Endothelial cell (in vitro differentiated cells): Measurements from ENCODE around the gene MZF1. TPM values are rescaled to one million over a fixed set of nuclear protein-coding genes. Genes with fewer than 3 reads are reported as not detected.
A peak's percentile ranks its signal among the peaks of the same experiment; 100 is the strongest.

Experiments
- DNase-seq: peaks from one replicate; pipeline ENCODE4 v3.0.0; 2021; ENCODE audit warnings: low spot score
- H3K27ac Mint-ChIP-seq: one replicate; pipeline ENCODE4 v1.8.0; 2021; ENCODE audit warnings: mixed read lengths, inconsistent platforms; ENCODE audit not compliant: unreplicated experiment
- H3K27me3 Mint-ChIP-seq: one replicate; pipeline ENCODE4 v1.8.0; 2021; ENCODE audit warnings: mild to moderate bottlenecking, moderate library complexity, mixed read lengths, inconsistent platforms; ENCODE audit not compliant: unreplicated experiment
- H3K36me3 Mint-ChIP-seq: one replicate; pipeline ENCODE4 v1.8.0; 2021; ENCODE audit warnings: mild to moderate bottlenecking, low read depth, mixed read lengths, inconsistent platforms; ENCODE audit not compliant: unreplicated experiment
- H3K4me1 Mint-ChIP-seq: one replicate; pipeline ENCODE4 v1.8.0; 2021; ENCODE audit warnings: mild to moderate bottlenecking, mixed read lengths, inconsistent platforms; ENCODE audit not compliant: unreplicated experiment
- H3K4me3 Mint-ChIP-seq: one replicate; pipeline ENCODE4 v1.8.0; 2021; ENCODE audit warnings: mild to moderate bottlenecking, mixed read lengths, inconsistent platforms; ENCODE audit not compliant: unreplicated experiment
- H3K9me3 Mint-ChIP-seq: one replicate; pipeline ENCODE4 v1.8.0; 2021; ENCODE audit warnings: mixed read lengths, inconsistent platforms; ENCODE audit not compliant: unreplicated experiment
- CTCF ChIP-seq: fragments of 200-600 bp; sonication (generic); IDR thresholded peaks from one replicate; pipeline ENCODE4 v1.5.0; 2021; ENCODE audit warnings: antibody characterized with exemption; ENCODE audit not compliant: unreplicated experiment
- total RNA-seq: library from RNA; stranded (reverse); fragmentation: NEBNext Ultra II Directional; extraction: Animal tissue kit (Norgen Biotek cat#: 25700); gene quantifications from one replicate; pipeline ENCODE4 v1.2.1, GENCODE V29; 2021; ENCODE audit not compliant: unreplicated experiment

MZF1 gene
- total RNA-seq, 1 donor from 2014 or later: 18.6 TPM

- H3K27ac Mint-ChIP-seq: peak overlapping the region; percentile 39
- H3K36me3 Mint-ChIP-seq: peaks cover 40% of the 10 kb centered on the region
- H3K9me3 Mint-ChIP-seq: no peaks in the 10 kb centered on the region
- peaks cover 17% of the 10 kb centered on the region for H3K4me1 Mint-ChIP-seq
- H3K27me3 Mint-ChIP-seq: peaks cover 20% of the 10 kb centered on the region
- no peak for TF ChIP-seq CTCF
- H3K4me3 Mint-ChIP-seq: peak overlapping the region; percentile 44
- DNase-seq: no peak
Observed at GRCh38 chr19:58568453-58569130, 4.5 kb downstream of the MZF1 start.

- TF ChIP-seq CTCF: no peak
- H3K36me3 Mint-ChIP-seq: peaks cover 35% of the 10 kb centered on the region
- peaks cover 14% of the 10 kb centered on the region for H3K27me3 Mint-ChIP-seq
- H3K4me1 Mint-ChIP-seq: peaks cover 10% of the 10 kb centered on the region
- no peaks in the 10 kb centered on the region for H3K9me3 Mint-ChIP-seq
- H3K4me3 Mint-ChIP-seq: no peak overlapping the region
- H3K27ac Mint-ChIP-seq: no peak overlapping the region
- DNase-seq: no peak
Observed at GRCh38 chr19:58566989-58567388, 6.1 kb downstream of the MZF1 start.

- Mint-ChIP-seq H3K27ac (no peak overlapping the region), H3K9me3 (no peaks in the 10 kb centered on the region), H3K4me3 (peak overlapping the region; percentile 35), H3K36me3 (peaks cover 22% of the 10 kb centered on the region), H3K27me3 (peaks cover 17% of the 10 kb centered on the region), H3K4me1 (peaks cover 11% of the 10 kb centered on the region)
- no peak for TF ChIP-seq CTCF
- no peak for DNase-seq
Observed at GRCh38 chr19:58563823-58564222, 9.3 kb downstream of the MZF1 start.

- H3K36me3 Mint-ChIP-seq: peaks cover 15% of the 10 kb centered on the region
- no peak overlapping the region for H3K27ac Mint-ChIP-seq
- no peaks in the 10 kb centered on the region for H3K9me3 Mint-ChIP-seq
- peaks cover 11% of the 10 kb centered on the region for H3K4me1 Mint-ChIP-seq
- no peak for TF ChIP-seq CTCF
- peak; percentile 31 for DNase-seq
- peak overlapping the region; percentile 35 for H3K4me3 Mint-ChIP-seq
- peaks cover 14% of the 10 kb centered on the region for H3K27me3 Mint-ChIP-seq
Observed at GRCh38 chr19:58563034-58563573, 10.0 kb downstream of the MZF1 start.
